GM12801 (cell line): Measurements from ENCODE around the gene TNFAIP6.

Experiments
- TF ChIP-seq, protein P1 (sequence below): IDR thresholded peaks from one replicate; pipeline ENCODE4 v1.5.1; 2011; ENCODE audit warnings: control low read depth; ENCODE audit not compliant: insufficient read length; ENCODE audit errors: extremely low read depth

The TNFAIP6 gene

DNA sequence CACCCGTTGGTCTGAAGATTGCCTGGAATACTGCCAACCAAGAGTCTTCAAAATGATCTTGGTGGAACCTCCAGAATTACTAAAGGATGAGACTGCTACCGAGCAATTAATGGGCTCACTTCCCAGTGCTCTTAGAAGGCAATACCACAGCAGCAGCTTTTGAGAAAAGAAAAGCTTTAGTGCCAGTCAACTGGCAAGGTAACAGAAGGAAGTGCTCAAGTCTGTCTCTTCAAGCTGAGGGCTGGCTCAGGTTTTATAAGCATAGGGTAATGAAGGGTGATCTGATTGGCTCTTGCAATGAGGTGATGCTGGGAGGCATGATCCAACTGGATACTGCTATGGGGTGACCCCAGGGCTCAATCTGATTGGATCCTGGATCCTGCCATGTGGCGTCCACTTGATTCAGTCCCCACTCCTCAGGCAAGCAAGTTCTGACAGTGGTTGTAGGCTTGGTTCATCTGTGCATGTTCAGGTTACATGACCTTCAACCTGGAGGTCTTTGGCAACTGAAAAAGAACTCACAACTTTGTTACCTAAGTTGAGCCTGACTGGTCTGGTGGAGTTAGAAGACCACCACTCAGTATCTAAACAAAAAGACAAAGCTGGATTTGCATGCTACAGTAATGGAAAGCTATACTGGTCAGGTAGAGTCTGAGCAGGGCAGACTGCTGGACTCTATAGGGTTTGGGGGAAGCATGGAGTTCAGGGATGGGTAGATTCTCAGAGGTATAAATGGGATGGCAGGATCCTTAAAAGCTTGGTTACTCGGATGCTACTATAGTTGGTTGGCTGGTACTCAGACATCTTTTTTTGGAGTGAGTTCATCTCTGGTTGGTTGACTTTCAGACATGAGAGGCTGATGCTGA is 38.4 kb downstream of the TNFAIP6 start:
- TF ChIP-seq, protein P1, sequence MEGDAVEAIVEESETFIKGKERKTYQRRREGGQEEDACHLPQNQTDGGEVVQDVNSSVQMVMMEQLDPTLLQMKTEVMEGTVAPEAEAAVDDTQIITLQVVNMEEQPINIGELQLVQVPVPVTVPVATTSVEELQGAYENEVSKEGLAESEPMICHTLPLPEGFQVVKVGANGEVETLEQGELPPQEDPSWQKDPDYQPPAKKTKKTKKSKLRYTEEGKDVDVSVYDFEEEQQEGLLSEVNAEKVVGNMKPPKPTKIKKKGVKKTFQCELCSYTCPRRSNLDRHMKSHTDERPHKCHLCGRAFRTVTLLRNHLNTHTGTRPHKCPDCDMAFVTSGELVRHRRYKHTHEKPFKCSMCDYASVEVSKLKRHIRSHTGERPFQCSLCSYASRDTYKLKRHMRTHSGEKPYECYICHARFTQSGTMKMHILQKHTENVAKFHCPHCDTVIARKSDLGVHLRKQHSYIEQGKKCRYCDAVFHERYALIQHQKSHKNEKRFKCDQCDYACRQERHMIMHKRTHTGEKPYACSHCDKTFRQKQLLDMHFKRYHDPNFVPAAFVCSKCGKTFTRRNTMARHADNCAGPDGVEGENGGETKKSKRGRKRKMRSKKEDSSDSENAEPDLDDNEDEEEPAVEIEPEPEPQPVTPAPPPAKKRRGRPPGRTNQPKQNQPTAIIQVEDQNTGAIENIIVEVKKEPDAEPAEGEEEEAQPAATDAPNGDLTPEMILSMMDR = no peak

DNA sequence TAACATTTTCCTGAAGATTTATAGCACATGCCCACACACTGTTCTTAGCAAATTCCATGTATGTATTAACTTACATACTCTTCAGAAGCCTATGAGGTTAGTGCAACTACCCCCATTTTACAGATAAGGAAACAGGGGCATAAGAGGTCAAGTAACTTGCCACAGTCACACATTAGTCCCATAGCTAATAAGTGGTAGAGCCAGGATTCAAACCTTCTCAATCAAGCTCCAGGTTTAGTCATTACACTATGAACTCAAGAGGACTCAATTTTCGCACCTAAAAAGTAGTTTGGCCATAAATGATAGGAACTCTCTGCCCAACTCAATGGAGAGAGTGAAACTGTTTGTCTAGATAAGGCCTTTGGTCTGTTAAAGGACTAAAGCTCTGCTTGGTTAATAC is 42.6 kb downstream of the TNFAIP6 start:
- TF ChIP-seq, protein P1 = no peak

DNA sequence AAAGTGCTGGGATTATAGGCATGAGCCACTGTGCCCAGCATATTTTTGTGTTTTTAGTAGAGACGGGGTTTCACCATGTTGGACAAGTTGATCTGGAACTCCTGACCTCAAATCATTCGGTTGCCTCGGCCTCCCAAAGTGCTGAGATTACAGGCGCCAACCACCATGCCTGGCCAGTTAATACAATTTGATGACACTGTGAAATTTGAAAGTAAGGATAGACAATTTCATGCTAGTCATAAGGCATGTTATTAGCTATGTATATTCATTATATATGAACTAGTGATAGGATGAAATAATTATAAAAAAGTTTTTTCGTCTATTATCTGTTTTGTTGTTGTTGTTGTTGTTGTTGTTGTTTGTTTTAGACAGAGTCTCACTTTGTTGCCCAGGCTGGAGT is 43.8 kb downstream of the TNFAIP6 start:
- TF ChIP-seq, protein P1 = no peak

DNA sequence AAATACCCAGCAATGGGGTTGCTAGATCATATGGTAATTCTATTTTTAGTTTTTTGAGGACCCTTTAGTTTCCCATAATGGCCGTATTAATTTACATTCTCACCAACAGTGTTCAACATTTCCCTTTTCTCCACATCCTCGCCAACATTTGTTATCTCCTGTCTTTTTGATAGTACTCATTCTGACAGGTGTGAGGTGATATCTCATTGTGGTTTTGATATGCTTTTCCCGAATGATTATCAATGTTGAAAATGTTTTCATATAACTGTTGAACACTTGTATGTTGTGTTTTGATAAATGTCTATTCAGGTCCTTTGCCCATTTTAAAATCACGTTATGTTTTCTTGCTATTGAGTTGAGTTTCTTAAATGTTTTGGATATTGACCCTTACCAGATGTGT is 46.5 kb downstream of the TNFAIP6 start:
- TF ChIP-seq, protein P1 = no peak

DNA sequence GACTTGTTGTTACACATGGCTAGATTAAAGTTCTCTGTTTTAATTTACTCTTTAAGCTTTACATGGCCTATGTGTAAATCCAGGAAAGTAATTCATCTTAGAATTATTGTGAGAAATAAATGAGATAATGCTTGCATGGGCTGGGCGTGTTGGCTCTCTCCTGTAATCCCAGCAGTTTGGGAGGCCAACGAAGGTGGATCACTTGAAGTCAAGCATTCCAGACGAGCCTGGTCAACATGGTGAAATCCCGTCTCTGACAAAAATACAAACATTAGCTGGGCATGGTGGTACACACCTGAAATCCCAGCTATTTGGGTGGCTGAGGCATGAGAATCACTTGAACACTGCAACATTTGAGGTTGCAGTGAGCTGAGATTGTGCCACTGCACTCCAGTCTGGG is 48.0 kb downstream of the TNFAIP6 start:
- TF ChIP-seq, protein P1 = no peak

DNA sequence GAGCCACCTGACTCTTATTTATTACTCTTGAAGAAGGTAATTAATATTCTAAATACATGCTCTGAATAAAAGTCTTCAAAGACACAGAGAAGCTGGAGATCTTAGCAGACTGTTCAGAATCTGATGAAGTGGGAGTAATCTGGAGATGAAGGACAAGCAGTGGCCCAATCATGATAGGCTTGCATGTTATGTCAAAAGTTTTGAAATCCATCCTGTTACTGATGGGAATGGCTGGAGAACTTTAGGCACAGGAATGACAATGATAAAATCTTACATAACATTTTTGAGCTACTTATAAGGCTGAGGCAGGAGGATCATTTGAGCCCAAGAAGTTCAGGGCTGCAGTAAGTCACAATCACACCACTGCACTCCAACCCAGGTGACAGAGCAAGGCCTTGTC is 49.9 kb downstream of the TNFAIP6 start:
- TF ChIP-seq, protein P1 = no peak

DNA sequence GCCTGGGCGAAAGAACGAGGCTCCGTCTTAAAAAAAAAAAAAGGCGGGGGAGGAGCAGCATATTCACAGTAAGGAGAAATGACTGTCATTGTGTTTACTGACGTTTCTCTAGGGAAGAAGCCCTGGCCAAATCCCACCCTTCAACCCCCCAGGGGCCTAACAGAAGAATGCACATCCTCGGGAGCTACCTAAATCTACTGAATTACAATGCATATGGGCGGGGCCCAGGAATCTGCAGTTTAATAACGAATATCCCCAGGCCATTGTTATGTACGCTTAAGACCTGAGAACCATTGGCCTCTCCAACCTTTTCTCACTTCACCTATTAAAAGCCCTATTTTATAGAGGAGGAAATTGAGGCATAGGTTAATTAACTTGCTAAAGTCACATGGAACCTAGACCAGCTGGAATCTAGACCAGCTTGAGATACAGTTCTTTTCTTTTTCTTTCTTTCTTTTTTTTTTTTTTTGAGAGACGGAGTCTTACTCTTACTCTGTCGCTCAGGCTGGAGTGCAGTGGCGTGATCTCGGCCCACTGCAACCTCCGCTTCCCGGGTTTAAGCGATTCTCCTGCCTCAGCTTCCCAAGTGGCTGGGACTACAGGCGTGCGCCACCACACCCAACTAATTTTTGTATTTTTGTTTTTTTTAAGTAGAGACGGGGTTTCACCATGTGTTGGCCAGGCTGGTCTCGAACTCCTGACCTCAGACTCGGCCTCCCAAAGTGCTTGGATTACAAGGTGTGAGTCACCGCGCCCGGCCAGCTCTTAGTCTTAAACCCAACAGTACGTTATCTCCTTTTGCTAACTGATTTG is 51.6 kb downstream of the TNFAIP6 start:
- TF ChIP-seq, protein P1 = no peak
